Transverse colon (tissue), 4 donors: ENCODE measurements around the gene ZFAND3.

Source experiments
- POLR2A ChIP-seq: fragments of 450-650 bp; IDR thresholded peaks from one replicate; pipeline ENCODE4 v1.6.1; 2016; ENCODE audit warnings: antibody characterized with exemption, mild to moderate bottlenecking, moderate library complexity
- POLR2AphosphoS5 ChIP-seq, 3 donors: sonication (generic); formaldehyde crosslinking; IDR thresholded peaks; one replicate each; pipeline ENCODE4 v1.6.1; 2016; ENCODE audit warnings: antibody characterized with exemption in 3 of 3
- TF ChIP-seq, protein P1 (sequence below), 5 experiments: fragments of 200-600 bp in 3 of 5; fragments of 450-650 bp in 2 of 5; sonication (generic) in 3 of 5; IDR thresholded peaks; 1 replicate in 2 of 5; 2 replicates in 3 of 5; pipeline ENCODE4 v1.5.1; 2016 to 2017; ENCODE audit warnings: antibody characterized with exemption in 5 of 5, inconsistent platforms in 3 of 5, mild to moderate bottlenecking in 2 of 5, moderate library complexity in 1 of 5

DNA sequence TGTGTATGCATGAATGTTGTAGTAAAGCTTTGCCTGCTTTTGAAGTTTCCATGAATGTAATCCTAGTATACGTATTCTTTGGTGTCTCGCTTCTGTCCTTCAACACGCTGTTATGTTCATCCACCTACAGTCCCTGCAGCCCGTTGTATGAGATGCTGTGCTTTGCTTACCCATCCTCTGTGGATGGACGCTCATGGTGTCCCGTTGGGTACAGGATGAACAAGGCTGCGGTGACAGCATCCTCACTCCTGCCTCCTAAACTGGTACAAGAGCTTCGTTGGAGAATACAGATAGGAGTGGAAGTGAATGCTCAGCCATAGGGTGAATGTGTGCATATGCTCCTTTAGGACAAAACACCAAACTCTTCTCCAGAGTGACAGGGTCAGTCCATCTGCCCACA is 366.2 kb downstream of the ZFAND3 start:
- TF ChIP-seq, protein P1, sequence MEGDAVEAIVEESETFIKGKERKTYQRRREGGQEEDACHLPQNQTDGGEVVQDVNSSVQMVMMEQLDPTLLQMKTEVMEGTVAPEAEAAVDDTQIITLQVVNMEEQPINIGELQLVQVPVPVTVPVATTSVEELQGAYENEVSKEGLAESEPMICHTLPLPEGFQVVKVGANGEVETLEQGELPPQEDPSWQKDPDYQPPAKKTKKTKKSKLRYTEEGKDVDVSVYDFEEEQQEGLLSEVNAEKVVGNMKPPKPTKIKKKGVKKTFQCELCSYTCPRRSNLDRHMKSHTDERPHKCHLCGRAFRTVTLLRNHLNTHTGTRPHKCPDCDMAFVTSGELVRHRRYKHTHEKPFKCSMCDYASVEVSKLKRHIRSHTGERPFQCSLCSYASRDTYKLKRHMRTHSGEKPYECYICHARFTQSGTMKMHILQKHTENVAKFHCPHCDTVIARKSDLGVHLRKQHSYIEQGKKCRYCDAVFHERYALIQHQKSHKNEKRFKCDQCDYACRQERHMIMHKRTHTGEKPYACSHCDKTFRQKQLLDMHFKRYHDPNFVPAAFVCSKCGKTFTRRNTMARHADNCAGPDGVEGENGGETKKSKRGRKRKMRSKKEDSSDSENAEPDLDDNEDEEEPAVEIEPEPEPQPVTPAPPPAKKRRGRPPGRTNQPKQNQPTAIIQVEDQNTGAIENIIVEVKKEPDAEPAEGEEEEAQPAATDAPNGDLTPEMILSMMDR (IDR thresholded peaks at IDR 0.05) = no peak
- no peak for TF ChIP-seq POLR2A
- TF ChIP-seq POLR2AphosphoS5 (IDR thresholded peaks at IDR 0.05) = no peak
